Panc1 (cell line): Measurements from ENCODE around the gene PDE1C.

Source experiments
- POLR2AphosphoS5 ChIP-seq: IDR thresholded peaks from 2 replicates; pipeline ENCODE4 v1.6.1; 2012; ENCODE audit warnings: mild to moderate bottlenecking, low read depth, low read length, moderate library complexity
- SIN3A ChIP-seq: IDR thresholded peaks from 2 replicates; pipeline ENCODE4 v1.6.1; 2012; ENCODE audit warnings: low read depth, mild to moderate bottlenecking, low read length, moderate library complexity, borderline replicate concordance; ENCODE audit not compliant: insufficient read depth
- TCF7L2 ChIP-seq: IDR thresholded peaks from 2 replicates; pipeline ENCODE4 v1.6.1; 2011; ENCODE audit warnings: mild to moderate bottlenecking, low read depth, low read length, inconsistent platforms
- TF ChIP-seq, protein P1 (sequence below): fragments of 450-650 bp; IDR thresholded peaks from 2 replicates; pipeline ENCODE4 v1.5.1; 2017; ENCODE audit warnings: mild to moderate bottlenecking
- TF ChIP-seq, protein P2 (sequence below), 2 experiments: IDR thresholded peaks; 2 replicates each; pipeline ENCODE4 v1.6.1; 2011 to 2012; ENCODE audit warnings: low read depth in 2 of 2, control low read depth in 1 of 2, low read length in 1 of 2, mild to moderate bottlenecking in 1 of 2, moderate library complexity in 1 of 2; ENCODE audit not compliant: insufficient read depth in 1 of 2

GRCh38 chr7:32077806-32078205 lies 7.6 kb upstream of the PDE1C start:
- TF ChIP-seq, protein P1, sequence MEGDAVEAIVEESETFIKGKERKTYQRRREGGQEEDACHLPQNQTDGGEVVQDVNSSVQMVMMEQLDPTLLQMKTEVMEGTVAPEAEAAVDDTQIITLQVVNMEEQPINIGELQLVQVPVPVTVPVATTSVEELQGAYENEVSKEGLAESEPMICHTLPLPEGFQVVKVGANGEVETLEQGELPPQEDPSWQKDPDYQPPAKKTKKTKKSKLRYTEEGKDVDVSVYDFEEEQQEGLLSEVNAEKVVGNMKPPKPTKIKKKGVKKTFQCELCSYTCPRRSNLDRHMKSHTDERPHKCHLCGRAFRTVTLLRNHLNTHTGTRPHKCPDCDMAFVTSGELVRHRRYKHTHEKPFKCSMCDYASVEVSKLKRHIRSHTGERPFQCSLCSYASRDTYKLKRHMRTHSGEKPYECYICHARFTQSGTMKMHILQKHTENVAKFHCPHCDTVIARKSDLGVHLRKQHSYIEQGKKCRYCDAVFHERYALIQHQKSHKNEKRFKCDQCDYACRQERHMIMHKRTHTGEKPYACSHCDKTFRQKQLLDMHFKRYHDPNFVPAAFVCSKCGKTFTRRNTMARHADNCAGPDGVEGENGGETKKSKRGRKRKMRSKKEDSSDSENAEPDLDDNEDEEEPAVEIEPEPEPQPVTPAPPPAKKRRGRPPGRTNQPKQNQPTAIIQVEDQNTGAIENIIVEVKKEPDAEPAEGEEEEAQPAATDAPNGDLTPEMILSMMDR: no peak
- no peak for TF ChIP-seq POLR2AphosphoS5
- TF ChIP-seq, protein P2, sequence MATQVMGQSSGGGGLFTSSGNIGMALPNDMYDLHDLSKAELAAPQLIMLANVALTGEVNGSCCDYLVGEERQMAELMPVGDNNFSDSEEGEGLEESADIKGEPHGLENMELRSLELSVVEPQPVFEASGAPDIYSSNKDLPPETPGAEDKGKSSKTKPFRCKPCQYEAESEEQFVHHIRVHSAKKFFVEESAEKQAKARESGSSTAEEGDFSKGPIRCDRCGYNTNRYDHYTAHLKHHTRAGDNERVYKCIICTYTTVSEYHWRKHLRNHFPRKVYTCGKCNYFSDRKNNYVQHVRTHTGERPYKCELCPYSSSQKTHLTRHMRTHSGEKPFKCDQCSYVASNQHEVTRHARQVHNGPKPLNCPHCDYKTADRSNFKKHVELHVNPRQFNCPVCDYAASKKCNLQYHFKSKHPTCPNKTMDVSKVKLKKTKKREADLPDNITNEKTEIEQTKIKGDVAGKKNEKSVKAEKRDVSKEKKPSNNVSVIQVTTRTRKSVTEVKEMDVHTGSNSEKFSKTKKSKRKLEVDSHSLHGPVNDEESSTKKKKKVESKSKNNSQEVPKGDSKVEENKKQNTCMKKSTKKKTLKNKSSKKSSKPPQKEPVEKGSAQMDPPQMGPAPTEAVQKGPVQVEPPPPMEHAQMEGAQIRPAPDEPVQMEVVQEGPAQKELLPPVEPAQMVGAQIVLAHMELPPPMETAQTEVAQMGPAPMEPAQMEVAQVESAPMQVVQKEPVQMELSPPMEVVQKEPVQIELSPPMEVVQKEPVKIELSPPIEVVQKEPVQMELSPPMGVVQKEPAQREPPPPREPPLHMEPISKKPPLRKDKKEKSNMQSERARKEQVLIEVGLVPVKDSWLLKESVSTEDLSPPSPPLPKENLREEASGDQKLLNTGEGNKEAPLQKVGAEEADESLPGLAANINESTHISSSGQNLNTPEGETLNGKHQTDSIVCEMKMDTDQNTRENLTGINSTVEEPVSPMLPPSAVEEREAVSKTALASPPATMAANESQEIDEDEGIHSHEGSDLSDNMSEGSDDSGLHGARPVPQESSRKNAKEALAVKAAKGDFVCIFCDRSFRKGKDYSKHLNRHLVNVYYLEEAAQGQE (IDR thresholded peaks at IDR 0.05; ENCODE audit: insufficient read depth in 1 of 2, low read depth in 2 of 2, low read length in 1 of 2): no peak
- TF ChIP-seq TCF7L2: no peak
- no peak for TF ChIP-seq SIN3A
